ENCODE data around the gene CBX5. TPM values are rescaled to one million over a fixed set of nuclear protein-coding genes. Genes with fewer than 3 reads are reported as not detected.
A peak's percentile ranks its signal among the peaks of the same experiment; 100 is the strongest.

The CBX5 gene
- total and polyA plus RNA-seq, 10 donors = 6.5 to 60.3 (median 43.6) TPM

- H3K4me3 ChIP-seq = peak overlapping the region in 7 of 8 donors; percentile 7 to 63 (median 23)
- DNase-seq = no peak
- H3K27ac ChIP-seq = peak overlapping the region in 7 of 8 donors; percentile 36 to 94 (median 81)
- peaks cover 0 to 71% (median 34%) of the 10 kb centered on the region in 7 donors for H3K27me3 ChIP-seq (replicated peaks in 1 of 7)
- peaks cover 7 to 65% (median 23%) of the 10 kb centered on the region in 6 donors for H3K4me1 ChIP-seq
- intact Hi-C loops (cut with DNase I; ENCODE audit: low total_unique reads) = no loop called here
- WGBS, 5 donors = 20 to 41% (median 29%) methylated on average over 8 of the region's 8 CpGs
- H3K9me3 ChIP-seq = no peaks in the 10 kb centered on the region
- TF ChIP-seq POLR2A (IDR thresholded peaks at IDR 0.05) (no peak), CTCF (IDR thresholded peaks at IDR 0.05 in 8 of 11, conservative IDR thresholded peaks at IDR 0.05 in 3 of 11) (no peak), POLR2AphosphoS5 (IDR thresholded peaks at IDR 0.05) (no peak)
- H3K36me3 ChIP-seq = peaks cover 0 to 5% (median 0%) of the 10 kb centered on the region in 6 donors
Observed at GRCh38 chr12:54299515-54300224, 19.7 kb upstream of the CBX5 start.

GRCh38 chr12:54298904-54299303 is 19.0 kb upstream of the CBX5 start:
- no peaks in the 10 kb centered on the region for H3K9me3 ChIP-seq
- WGBS, 5 donors = 50 to 75% (median 65%) methylated on average over 5 of the region's 5 CpGs
- H3K27ac ChIP-seq = peak overlapping the region in 6 of 8 donors; percentile 72 to 94 (median 84)
- H3K4me3 ChIP-seq = peak overlapping the region in 7 of 8 donors; percentile 7 to 63 (median 23)
- H3K36me3 ChIP-seq = peaks cover 0 to 10% (median 0%) of the 10 kb centered on the region in 6 donors
- intact Hi-C loops (cut with DNase I; ENCODE audit: low total_unique reads) = no loop called here
- H3K4me1 ChIP-seq = peaks cover 3 to 65% (median 19%) of the 10 kb centered on the region in 6 donors
- H3K27me3 ChIP-seq (replicated peaks in 1 of 7) = peaks cover 0 to 63% (median 29%) of the 10 kb centered on the region in 7 donors
- TF ChIP-seq POLR2AphosphoS5 (IDR thresholded peaks at IDR 0.05) = no peak
- TF ChIP-seq CTCF (IDR thresholded peaks at IDR 0.05 in 8 of 11, conservative IDR thresholded peaks at IDR 0.05 in 3 of 11) = peak in 1 of 11 experiments; percentile 6
- no peak for TF ChIP-seq POLR2A (IDR thresholded peaks at IDR 0.05)
- no peak for DNase-seq

DNA sequence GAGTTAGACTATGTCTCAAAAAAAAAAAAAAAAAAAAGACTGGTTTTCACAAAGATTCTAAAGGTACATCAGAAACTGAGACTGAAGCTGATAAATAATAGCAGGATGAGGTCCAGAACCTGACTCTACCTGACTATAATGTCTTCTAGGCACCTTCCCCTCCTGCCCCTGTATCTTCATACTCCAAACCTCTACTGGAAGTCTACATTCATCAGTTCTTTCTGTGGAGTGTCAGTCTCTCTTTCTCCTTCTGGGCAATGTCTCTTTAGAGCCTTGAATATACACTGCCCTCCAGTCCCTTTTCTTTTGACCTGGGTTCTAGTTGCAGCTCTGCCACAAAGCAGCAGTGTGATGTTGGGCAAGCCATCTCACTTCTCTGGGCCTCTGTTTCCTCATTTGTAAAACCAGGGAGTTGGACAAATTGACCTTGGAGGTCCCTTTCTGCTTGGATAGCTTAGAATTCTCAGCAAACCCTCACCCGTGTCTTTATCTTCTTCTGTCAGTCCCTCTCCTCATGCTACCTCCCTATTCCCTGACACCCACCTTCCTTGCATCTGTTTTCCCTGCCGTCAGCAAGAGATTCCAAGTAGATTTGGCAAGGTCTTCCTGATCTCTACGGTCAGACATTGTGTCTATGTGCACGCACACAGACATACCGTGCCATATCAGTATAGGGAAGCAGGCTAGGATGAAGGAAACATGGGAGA is 16.6 kb upstream of the CBX5 start:
- intact Hi-C loops (cut with DNase I; ENCODE audit: low total_unique reads) = no loop called here
- H3K4me3 ChIP-seq = peak overlapping the region in 5 of 8 donors; percentile 8 to 63 (median 36)
- peak overlapping the region in 7 of 8 donors; percentile 14 to 94 (median 81) for H3K27ac ChIP-seq

More for the DNA sequence above, 16.6 kb upstream of the CBX5 start:
- 39 to 61% (median 51%) methylated on average over 5 of the region's 5 CpGs for WGBS, 5 donors
- TF ChIP-seq POLR2A (IDR thresholded peaks at IDR 0.05) = no peak
- TF ChIP-seq POLR2AphosphoS5 (IDR thresholded peaks at IDR 0.05) = no peak
- TF ChIP-seq CTCF (IDR thresholded peaks at IDR 0.05 in 8 of 11, conservative IDR thresholded peaks at IDR 0.05 in 3 of 11) = no peak
- Histone ChIP-seq H3K36me3 (peaks cover 0 to 34% (median 0%) of the 10 kb centered on the region in 6 donors), H3K4me1 (peaks cover 3 to 65% (median 20%) of the 10 kb centered on the region in 6 donors), H3K9me3 (no peaks in the 10 kb centered on the region), H3K27me3 (replicated peaks in 1 of 7) (peaks cover 0 to 39% (median 28%) of the 10 kb centered on the region in 7 donors)
- DNase-seq = no peak

Data from spleen (tissue), 11 donors.